Measurements from ENCODE around the gene GCM1.

Gene GCM1

GRCh38 chr6:53124131-53124800 is 24.4 kb downstream of the GCM1 start:
- in situ Hi-C loops (cut with HindIII; ENCODE audit: low pct_ligation_motif_present, low sequenced_read_pairs), result no loop called here
- no peaks in the 10 kb centered on the region for H3K27me3 ChIP-seq (replicated peaks)
- TF ChIP-seq CTCF (IDR thresholded peaks at IDR 0.05; ENCODE audit: low read depth, low read length, missing control alignments), result no peak

GRCh38 chr6:53119772-53120409 is 28.8 kb downstream of the GCM1 start:
- in situ Hi-C loops (cut with HindIII; ENCODE audit: low pct_ligation_motif_present, low sequenced_read_pairs), result no loop called here
- H3K27ac ChIP-seq, result no peak overlapping the region
- TF ChIP-seq CTCF (IDR thresholded peaks at IDR 0.05; ENCODE audit: low read depth, low read length, missing control alignments), result no peak

More at GRCh38 chr6:53124131-53124800, 24.4 kb downstream of the GCM1 start:
- Histone ChIP-seq H3K27ac (no peak overlapping the region), H3K36me3 (replicated peaks) (no peaks in the 10 kb centered on the region), H3K4me3 (ENCODE audit: low read depth, low read length) (no peak overlapping the region)
- DNase-seq, result no peak

GRCh38 chr6:53119349-53119748 is 29.3 kb downstream of the GCM1 start:
- in situ Hi-C loops (cut with HindIII; ENCODE audit: low pct_ligation_motif_present, low sequenced_read_pairs), result no loop called here
- Histone ChIP-seq H3K36me3 (replicated peaks) (no peaks in the 10 kb centered on the region), H3K27ac (no peak overlapping the region), H3K4me3 (ENCODE audit: low read depth, low read length) (no peak overlapping the region), H3K27me3 (replicated peaks) (no peaks in the 10 kb centered on the region)
- no peak for DNase-seq
- TF ChIP-seq CTCF (IDR thresholded peaks at IDR 0.05; ENCODE audit: low read depth, low read length, missing control alignments), result no peak

More at GRCh38 chr6:53119772-53120409, 28.8 kb downstream of the GCM1 start:
- DNase-seq, result peak; percentile 57
- H3K4me3 ChIP-seq (ENCODE audit: low read depth, low read length), result no peak overlapping the region
- H3K27me3 ChIP-seq (replicated peaks), result no peaks in the 10 kb centered on the region
- H3K36me3 ChIP-seq (replicated peaks), result no peaks in the 10 kb centered on the region

GRCh38 chr6:53115741-53116140 is 32.9 kb downstream of the GCM1 start:
- H3K27me3 ChIP-seq (replicated peaks), result no peaks in the 10 kb centered on the region
- in situ Hi-C loops (cut with HindIII; ENCODE audit: low pct_ligation_motif_present, low sequenced_read_pairs), result no loop called here
- no peak for TF ChIP-seq CTCF (IDR thresholded peaks at IDR 0.05; ENCODE audit: low read depth, low read length, missing control alignments)

GRCh38 chr6:53115113-53115512 is 33.5 kb downstream of the GCM1 start:
- no peak overlapping the region for H3K27ac ChIP-seq
- in situ Hi-C loops (cut with HindIII; ENCODE audit: low pct_ligation_motif_present, low sequenced_read_pairs), result no loop called here
- H3K36me3 ChIP-seq (replicated peaks), result no peaks in the 10 kb centered on the region
- DNase-seq, result no peak
- TF ChIP-seq CTCF (IDR thresholded peaks at IDR 0.05; ENCODE audit: low read depth, low read length, missing control alignments), result no peak
- H3K27me3 ChIP-seq (replicated peaks), result no peaks in the 10 kb centered on the region
- no peak overlapping the region for H3K4me3 ChIP-seq (ENCODE audit: low read depth, low read length)

More at GRCh38 chr6:53115741-53116140, 32.9 kb downstream of the GCM1 start:
- no peaks in the 10 kb centered on the region for H3K36me3 ChIP-seq (replicated peaks)
- no peak overlapping the region for H3K27ac ChIP-seq
- no peak overlapping the region for H3K4me3 ChIP-seq (ENCODE audit: low read depth, low read length)
- DNase-seq, result no peak

All from brain microvascular endothelial cell (primary cell).